Fibroblast of villous mesenchyme (primary cell): ENCODE results near the gene ASPN. TPM values are rescaled to one million over a fixed set of nuclear protein-coding genes. Genes with fewer than 3 reads are reported as not detected.

Source experiments
- DNase-seq: peaks from one replicate; pipeline ENCODE4 v3.0.0-alpha.2; 2010; ENCODE audit warnings: low read depth
- H3K4me3 ChIP-seq: 2 replicates; pipeline ENCODE4 v1.5.1; 2011; ENCODE audit warnings: low read depth, mild to moderate bottlenecking, low read length
- total RNA-seq: library from RNA; depleted of rRNA; stranded (reverse); fragments of >200 nt; gene quantifications from 2 replicates; pipeline ENCODE4 v1.2.3, GENCODE V29; 2012
- TF ChIP-seq, protein P1 (sequence below): IDR thresholded peaks from 2 replicates; pipeline ENCODE4 v1.5.1; 2012; ENCODE audit warnings: low read depth, mild to moderate bottlenecking, low read length; ENCODE audit not compliant: insufficient read depth

The ASPN gene
- total RNA-seq, 1 donor = 3.9 TPM

- TF ChIP-seq, protein P1, sequence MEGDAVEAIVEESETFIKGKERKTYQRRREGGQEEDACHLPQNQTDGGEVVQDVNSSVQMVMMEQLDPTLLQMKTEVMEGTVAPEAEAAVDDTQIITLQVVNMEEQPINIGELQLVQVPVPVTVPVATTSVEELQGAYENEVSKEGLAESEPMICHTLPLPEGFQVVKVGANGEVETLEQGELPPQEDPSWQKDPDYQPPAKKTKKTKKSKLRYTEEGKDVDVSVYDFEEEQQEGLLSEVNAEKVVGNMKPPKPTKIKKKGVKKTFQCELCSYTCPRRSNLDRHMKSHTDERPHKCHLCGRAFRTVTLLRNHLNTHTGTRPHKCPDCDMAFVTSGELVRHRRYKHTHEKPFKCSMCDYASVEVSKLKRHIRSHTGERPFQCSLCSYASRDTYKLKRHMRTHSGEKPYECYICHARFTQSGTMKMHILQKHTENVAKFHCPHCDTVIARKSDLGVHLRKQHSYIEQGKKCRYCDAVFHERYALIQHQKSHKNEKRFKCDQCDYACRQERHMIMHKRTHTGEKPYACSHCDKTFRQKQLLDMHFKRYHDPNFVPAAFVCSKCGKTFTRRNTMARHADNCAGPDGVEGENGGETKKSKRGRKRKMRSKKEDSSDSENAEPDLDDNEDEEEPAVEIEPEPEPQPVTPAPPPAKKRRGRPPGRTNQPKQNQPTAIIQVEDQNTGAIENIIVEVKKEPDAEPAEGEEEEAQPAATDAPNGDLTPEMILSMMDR = no peak
- no peak for DNase-seq
- no peak overlapping the region for H3K4me3 ChIP-seq
These were observed 4.1 kb upstream of the ASPN start for GRCh38 chr9:92486371-92486770.

GRCh38 chr9:92484563-92484962, 2.3 kb upstream of the ASPN start:
- DNase-seq = no peak
- no peak overlapping the region for H3K4me3 ChIP-seq
- TF ChIP-seq, protein P1 = no peak

- TF ChIP-seq, protein P1 = no peak
- no peak overlapping the region for H3K4me3 ChIP-seq
- DNase-seq = peak; percentile 61
These were observed 1.6 kb upstream of the ASPN start for GRCh38 chr9:92483627-92484545.

GRCh38 chr9:92482805-92483204, 499 bp upstream of the ASPN start:
- no peak overlapping the region for H3K4me3 ChIP-seq
- DNase-seq = no peak
- TF ChIP-seq, protein P1 = no peak

DNA sequence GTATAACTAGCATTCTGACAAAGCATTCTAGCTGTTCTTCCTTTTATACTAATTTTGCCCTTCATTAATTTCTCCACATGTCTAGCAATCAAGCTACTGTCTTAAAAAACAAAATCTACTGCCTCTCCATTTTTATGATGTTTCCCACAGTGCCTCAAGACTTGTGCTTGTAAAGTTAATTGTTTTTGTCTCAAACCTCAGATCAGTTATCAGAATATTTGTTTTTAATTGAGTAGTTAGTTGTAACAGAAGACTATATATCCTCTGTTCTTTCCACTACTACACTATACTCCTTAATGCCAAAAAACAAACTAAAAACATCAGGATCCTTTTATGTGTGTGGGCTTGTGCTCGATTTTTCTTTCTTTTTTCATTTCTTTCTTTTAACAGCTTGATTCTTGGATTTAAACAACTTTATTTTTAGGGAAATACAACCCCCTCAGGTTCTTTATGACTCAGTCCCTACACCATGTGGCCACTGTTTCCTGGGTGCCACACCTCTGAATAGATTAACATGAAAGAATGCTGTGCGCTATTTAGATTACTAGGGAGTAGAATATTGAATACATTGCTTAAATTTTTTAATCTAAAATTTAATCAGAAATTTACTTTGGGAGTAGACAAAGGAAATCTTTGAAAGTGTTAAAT, 1.2 kb downstream of the ASPN start:
- TF ChIP-seq, protein P1 = no peak
- DNase-seq = no peak
- no peak overlapping the region for H3K4me3 ChIP-seq

- TF ChIP-seq, protein P1 = no peak
- no peak overlapping the region for H3K4me3 ChIP-seq
- peak; percentile 68 for DNase-seq
These were observed 2.0 kb downstream of the ASPN start for GRCh38 chr9:92480291-92480771.
